ENCODE results near the gene MGAT4C.

MGAT4C gene

GRCh38 chr12:85979641-85980040, 276.6 kb downstream of the MGAT4C start:
- DNase-seq: no peak

- DNase-seq: no peak
These were observed 280.5 kb downstream of the MGAT4C start for GRCh38 chr12:85975716-85976115.

- DNase-seq: no peak
These were observed 284.4 kb downstream of the MGAT4C start for GRCh38 chr12:85971800-85972199.

- DNase-seq: no peak
These were observed 287.6 kb downstream of the MGAT4C start for GRCh38 chr12:85968606-85969005.

- DNase-seq: no peak
These were observed 292.9 kb downstream of the MGAT4C start for GRCh38 chr12:85963326-85963725.

GRCh38 chr12:85956081-85956480, 300.1 kb downstream of the MGAT4C start:
- DNase-seq: no peak

- DNase-seq: no peak
These were observed 301.1 kb downstream of the MGAT4C start for GRCh38 chr12:85955127-85955526.

- no peak for DNase-seq
These were observed 304.4 kb downstream of the MGAT4C start for GRCh38 chr12:85951823-85952222.

GRCh38 chr12:85949253-85949652, 306.9 kb downstream of the MGAT4C start:
- no peak for DNase-seq

- no peak for DNase-seq
These were observed 307.9 kb downstream of the MGAT4C start for GRCh38 chr12:85948340-85948739.

GRCh38 chr12:85947286-85947685, 308.9 kb downstream of the MGAT4C start:
- no peak for DNase-seq

- DNase-seq: no peak
These were observed 309.8 kb downstream of the MGAT4C start for GRCh38 chr12:85946375-85946774.

- no peak for DNase-seq
These were observed 329.0 kb downstream of the MGAT4C start for GRCh38 chr12:85927166-85927565.

- no peak for DNase-seq
These were observed 332.3 kb downstream of the MGAT4C start for GRCh38 chr12:85923767-85924331.

GRCh38 chr12:85920324-85920947, 335.8 kb downstream of the MGAT4C start:
- peak; percentile 3 for DNase-seq

All from right kidney (tissue), 1 donor.